Activated naive CD4-positive, alpha-beta T cell treated with anti-CD3 and anti-CD28 coated beads, Interleukin-2, amount 50 U/mL, for 16 hours (primary cell): Measurements from ENCODE around the gene PRLH.
"Not testable (repeated sequence)": the region's sequence is repeated elsewhere in the genome, so short reads cannot be mapped to it uniquely, and the experiment has no call there.

ENCODE experiments used
- DNase-seq: peaks from one replicate; pipeline ENCODE4 v3.0.0-alpha.2; 2020

The PRLH gene

DNA sequence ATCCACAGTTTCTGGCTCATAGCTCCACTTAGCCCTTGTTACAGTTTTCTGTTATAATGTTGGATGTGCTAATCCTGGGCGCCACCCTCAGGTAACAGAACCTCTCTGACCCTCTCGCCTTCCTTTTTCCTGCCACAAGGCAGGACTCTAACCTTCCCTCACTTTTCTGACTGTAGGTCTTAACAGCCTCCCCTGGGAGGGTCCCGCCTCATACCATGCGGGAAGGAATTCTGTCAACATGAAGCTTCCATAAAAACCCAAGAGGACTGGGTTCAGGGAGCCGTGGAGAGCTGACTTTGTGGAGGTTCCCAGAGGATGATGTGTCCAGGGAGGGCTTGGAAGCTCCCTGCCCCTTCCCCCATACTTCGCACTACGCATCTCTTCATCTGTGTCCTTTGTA is 36.0 kb downstream of the PRLH start:
- DNase-seq: no peak

GRCh38 chr2:237603049-237603717 is 36.8 kb downstream of the PRLH start:
- DNase-seq: no peak

- no peak for DNase-seq
These were observed 37.5 kb downstream of the PRLH start for GRCh38 chr2:237603718-237604362.

GRCh38 chr2:237604391-237604790 is 38.0 kb downstream of the PRLH start:
- DNase-seq: no peak

DNA sequence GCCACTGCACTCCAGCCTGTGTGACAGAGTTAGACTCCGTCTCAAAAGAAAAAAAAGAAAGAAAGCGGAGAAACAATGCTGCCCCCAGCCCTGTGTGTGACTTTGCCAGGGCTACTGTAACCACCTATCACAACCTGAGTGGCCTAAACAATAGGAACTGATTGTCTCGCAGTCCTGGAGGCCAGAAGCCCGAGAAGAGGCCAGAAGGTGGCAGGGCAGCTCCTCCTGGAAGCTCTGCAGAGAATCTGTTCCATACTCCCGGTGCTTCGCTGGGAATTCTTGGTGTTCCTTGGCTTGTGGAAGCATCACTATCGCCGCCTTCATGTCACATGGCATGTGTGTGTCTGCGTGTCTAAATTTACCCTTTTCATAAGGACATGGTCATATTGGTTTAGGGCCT is 38.6 kb downstream of the PRLH start:
- DNase-seq: no peak

DNA sequence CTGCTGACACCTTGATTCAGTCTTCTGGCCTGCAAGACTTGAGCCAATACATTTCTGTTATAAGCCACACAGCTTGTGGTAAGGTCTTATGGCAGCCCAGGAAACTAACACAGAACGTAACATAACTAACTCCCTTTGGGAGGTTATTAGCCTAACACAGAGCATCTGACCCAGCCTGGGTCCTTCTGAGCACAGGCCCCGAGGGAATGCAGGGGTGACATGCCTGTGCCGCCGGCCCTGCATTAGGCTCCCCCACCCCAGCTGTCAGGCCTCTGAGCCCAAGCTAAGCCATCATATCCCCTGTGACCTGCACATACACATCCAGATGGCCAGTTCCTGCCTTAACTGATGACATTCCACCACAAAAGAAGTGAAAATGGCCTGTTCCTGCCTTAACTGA is 40.1 kb downstream of the PRLH start:
- DNase-seq: not testable (repeated sequence)

GRCh38 chr2:237612527-237613357 is 46.4 kb downstream of the PRLH start:
- DNase-seq: no peak

DNA sequence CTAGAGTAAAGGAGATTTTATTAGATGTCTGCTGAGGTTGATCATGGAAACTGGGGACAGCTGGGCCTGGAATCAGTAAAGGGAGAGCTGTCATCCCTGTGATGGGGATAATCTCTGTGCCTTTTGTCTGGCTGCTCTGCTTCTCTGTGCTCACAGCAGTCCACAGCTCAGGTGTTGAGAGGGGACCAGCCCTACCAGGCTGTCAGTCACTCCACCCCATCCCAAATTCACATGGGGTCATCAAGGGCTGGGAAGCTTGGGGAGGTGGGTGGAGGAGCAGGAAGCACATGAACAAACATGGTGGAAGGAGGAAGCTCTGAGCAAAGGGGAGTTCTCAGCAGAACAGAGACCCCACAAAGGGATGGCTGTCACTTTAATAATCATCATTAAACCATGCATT is 47.3 kb downstream of the PRLH start:
- no peak for DNase-seq

- DNase-seq: no peak
These were observed 47.9 kb downstream of the PRLH start for GRCh38 chr2:237614151-237614720.

DNA sequence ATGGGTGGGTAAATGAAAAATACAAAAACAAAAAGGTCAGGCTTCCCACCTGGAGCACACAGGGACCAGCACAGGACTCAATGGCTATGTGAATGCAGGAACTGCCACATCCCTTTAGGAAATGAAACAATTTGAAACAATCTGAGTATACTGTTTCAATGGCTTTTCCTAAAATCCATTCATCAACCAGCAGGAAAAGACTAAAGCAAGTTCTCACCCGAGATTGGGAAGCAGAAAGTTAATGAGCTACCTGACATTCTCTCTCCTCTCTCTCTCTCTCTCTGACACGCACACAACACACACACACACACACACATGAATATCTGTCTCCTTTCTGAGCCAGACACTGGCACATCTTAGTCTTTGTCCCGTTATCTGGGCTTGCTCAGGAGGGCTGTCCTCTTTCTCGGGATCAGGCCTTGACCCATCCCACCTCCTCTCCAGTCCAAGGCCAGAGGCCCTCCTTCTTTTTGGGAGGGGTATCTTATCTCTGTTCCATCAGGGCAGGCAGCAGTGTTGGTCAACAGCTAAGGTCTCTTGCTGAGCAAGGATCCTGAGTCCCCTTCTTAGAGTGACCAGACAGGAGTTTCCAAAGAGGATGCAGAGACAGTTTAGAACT is 49.4 kb downstream of the PRLH start:
- no peak for DNase-seq

GRCh38 chr2:237616373-237616733 is 50.0 kb downstream of the PRLH start:
- DNase-seq: no peak
